K562 (cell line): ENCODE results near the gene MED22. TPM values are rescaled to one million over a fixed set of nuclear protein-coding genes. Genes with fewer than 3 reads are reported as not detected.
"Not testable (repeated sequence)": the region's sequence is repeated elsewhere in the genome, so short reads cannot be mapped to it uniquely, and the experiment has no call there.

Experiments used
- ATAC-seq: fragments of 200-7000 bp; cut with Tn5 transposase; 3 replicates; pipeline ENCODE4 v1.9.1; 2020; ENCODE audit warnings: moderate library complexity
- BruUV-seq: library from RNA; stranded (reverse); fragments of 400-500 nt; replicated peaks from 2 replicates; lab custom pipeline; 2021; lab: Mats Ljungman, UMichigan
- CTCF ChIA-PET: fragments of 300-600 bp; formaldehyde crosslinking; extraction: SDS; loops from one replicate; lab custom pipeline; 2021; ENCODE audit warnings: low intra/inter-chr PET ratio; lab: Yijun Ruan, JAX
- POLR2A ChIA-PET: fragments of 300-600, 350-650 bp; sonication (Branson Sonifier 250); formaldehyde crosslinking; extraction: SDS; loops from one replicate; lab custom pipeline; 2021; ENCODE audit warnings: antibody characterized with exemption, inconsistent platforms; lab: Yijun Ruan, JAX
- DNase-seq, 4 experiments: peaks; one replicate each; pipeline versions ENCODE4 v3.0.0 to v3.0.0-alpha.2; 2011 to 2018; ENCODE audit warnings: low spot score in 3 of 4, mixed read lengths in 3 of 4; ENCODE audit errors: extremely low read depth in 1 of 4
- FAIRE-seq: peaks from 2 replicates; lab custom pipeline; 2011; peaks lifted over from hg19 to GRCh38; lab: Jason Lieb, UNC
- H2AFZ ChIP-seq: 2 replicates; pipeline ENCODE4 v1.6.0; 2011; ENCODE audit warnings: low read depth, low read length, control low read depth, inconsistent platforms
- H3K27ac ChIP-seq: fragments of 200-600 bp; 3 replicates; pipeline ENCODE4 v1.8.0; 2011; ENCODE audit warnings: low read depth, mild to moderate bottlenecking, control low read depth, inconsistent platforms, low read length, moderate library complexity, mixed read lengths; ENCODE audit errors: extremely low read depth
- H3K27me3 ChIP-seq, 2 experiments: fragments of 300-600 bp in 1 of 2; 2 replicates in 1 of 2; 3 replicates in 1 of 2; pipeline versions ENCODE4 v1.6.0 to v1.8.0; 2011; ENCODE audit warnings: inconsistent platforms in 2 of 2, low read length in 2 of 2, mild to moderate bottlenecking in 1 of 2, mixed read lengths in 1 of 2, moderate library complexity in 1 of 2; ENCODE audit not compliant: control insufficient read depth in 2 of 2, insufficient read depth in 2 of 2
- H3K36me3 ChIP-seq: fragments of 300-600 bp; 3 replicates; pipeline ENCODE4 v1.8.0; 2011; ENCODE audit warnings: mild to moderate bottlenecking, low read length, inconsistent platforms; ENCODE audit not compliant: control insufficient read depth, insufficient read depth
- H3K4me1 ChIP-seq, 2 experiments: fragments of 200-600 bp in 1 of 2; replicated peaks in 1 of 2; 2 replicates in 1 of 2; 3 replicates in 1 of 2; pipeline versions ENCODE4 v1.5.1 to v1.8.0; 2011; ENCODE audit warnings: inconsistent platforms in 2 of 2, low read length in 2 of 2, mild to moderate bottlenecking in 1 of 2, mixed read lengths in 1 of 2, moderate library complexity in 1 of 2; ENCODE audit not compliant: control insufficient read depth in 2 of 2, insufficient read depth in 2 of 2
- H3K4me2 ChIP-seq: 2 replicates; pipeline ENCODE4 v1.6.1; 2011; ENCODE audit warnings: low read length, control low read depth, inconsistent platforms, mixed read lengths; ENCODE audit not compliant: insufficient read depth
- H3K4me3 ChIP-seq: fragments of 200-600 bp; sonication (generic), shearing (Covaris generic); 2 replicates; pipeline ENCODE4 v1.5.1; 2016; ENCODE audit warnings: control low read depth, inconsistent platforms
- H3K79me2 ChIP-seq: fragments of 200-600 bp; 3 replicates; pipeline ENCODE4 v1.8.0; 2011; ENCODE audit warnings: low read length, inconsistent platforms; ENCODE audit not compliant: control insufficient read depth, insufficient read depth
- H3K9ac ChIP-seq, 2 experiments: 2 replicates each; pipeline versions ENCODE4 v1.6.0 to v1.6.1; 2011; ENCODE audit warnings: low read depth in 2 of 2, low read length in 2 of 2, control low read depth in 1 of 2, inconsistent platforms in 1 of 2, mild to moderate bottlenecking in 1 of 2, mixed read lengths in 1 of 2; ENCODE audit not compliant: insufficient read depth in 1 of 2
- H3K9me1 ChIP-seq: one replicate; pipeline ENCODE4 v1.6.0; 2011; ENCODE audit warnings: inconsistent platforms, mild to moderate bottlenecking, low read length, moderate library complexity; ENCODE audit not compliant: control insufficient read depth, insufficient read depth
- H3K9me3 ChIP-seq: replicated peaks from 2 replicates; pipeline ENCODE4 v1.5.1; 2011; ENCODE audit warnings: low read depth, low read length, inconsistent platforms; ENCODE audit not compliant: control insufficient read depth, insufficient read depth
- H4K20me1 ChIP-seq: replicated peaks from 2 replicates; pipeline ENCODE4 v1.6.1; 2011; ENCODE audit warnings: low read length, inconsistent platforms, mixed read lengths; ENCODE audit not compliant: control insufficient read depth, insufficient read depth
- CREBBP ChIP-seq: IDR thresholded peaks from one replicate; pipeline ENCODE4 v1.6.1; 2012; ENCODE audit warnings: low read depth, mild to moderate bottlenecking, control low read depth, inconsistent platforms, low read length
- EGR1 ChIP-seq: fragments of 450-650 bp; conservative IDR thresholded peaks from 2 replicates; pipeline ENCODE4 v1.6.1; 2017; ENCODE audit warnings: mild to moderate bottlenecking
- ETV6 ChIP-seq, 3 experiments: fragments of 150-350 bp in 1 of 3; sonication (generic) in 1 of 3; formaldehyde crosslinking in 1 of 3; IDR thresholded peaks; 2 replicates each; pipeline versions ENCODE4 v1.6.1 to v1.8.0; 2014 to 2022; ENCODE audit warnings: borderline replicate concordance in 2 of 3, low read depth in 2 of 3, antibody characterized with exemption in 1 of 3, low read length in 1 of 3, mild to moderate bottlenecking in 1 of 3, missing genetic modification reagents in 1 of 3
- NR2C1 ChIP-seq, 2 experiments: fragments of 450-650 bp; IDR thresholded peaks; 2 replicates each; pipeline ENCODE4 v1.6.1; 2017; ENCODE audit warnings: mild to moderate bottlenecking in 2 of 2, antibody characterized with exemption in 1 of 2, inconsistent platforms in 1 of 2, missing compliant biosample characterization in 1 of 2, missing genetic modification characterization in 1 of 2
- TARDBP ChIP-seq: fragments of 450-650 bp; IDR thresholded peaks from 2 replicates; pipeline ENCODE4 v1.6.1; 2016
- WGBS: fragments of 100-300 bp; shearing (Covaris generic); methylation state at CpG from one replicate; pipeline ENCODE4 v1.1.6; 2016; ENCODE audit warnings: low coverage, mixed read lengths; ENCODE audit not compliant: insufficient coverage; ENCODE audit errors: missing lambda C conversion rate; 5-methylcytosine and 5-hydroxymethylcytosine counted together
- in situ Hi-C: fragments of 300-500 bp; cut with MboI; formaldehyde crosslinking; loops from 4 replicates; pipeline ENCODE4 v1.15.0; 2018; ENCODE audit warnings: inconsistent platforms, mixed read lengths
- intact Hi-C: fragments of 100-400 bp; cut with micrococcal nuclease; formaldehyde crosslinking; loops from 2 replicates; pipeline ENCODE4 v1.14.2; 2022
- polyA plus RNA-seq, 8 experiments: library from polyadenylated mRNA; depleted of rRNA in 4 of 8; stranded (reverse) in 5 of 8; unstranded in 3 of 8; fragments of >200 nt; fragmentation: Nextera tagmentation in 2 of 8; fragmentation: Illumina TruSeq in 1 of 8; extraction: Ambion mirVana in 2 of 8; extraction: Trizol in 1 of 8; gene quantifications; 2 replicates each; pipeline versions ENCODE4 v1.2.1 to v1.2.3, GENCODE V29; 2011 to 2014; ENCODE audit warnings: inconsistent platforms in 1 of 8, missing spikeins in 1 of 8
- total RNA-seq, 7 experiments: library from RNA; depleted of rRNA in 6 of 7; stranded (reverse); fragments of >200 nt in 6 of 7; fragmentation: Illumina TruSeq in 2 of 7; extraction: Trizol in 2 of 7; gene quantifications; 2 replicates each; pipeline versions ENCODE4 v1.2.1 to v1.2.3, GENCODE V29; 2011 to 2021; ENCODE audit warnings: low replicate concordance in 1 of 7

MED22 gene
- total and polyA plus RNA-seq, 9 of the 15 experiments (the other 6 are each of a cell fraction or from before 2014, with no cell fraction given), result 0.73 to 35.6 (median 22.3) TPM

GRCh38 chr9:133393399-133393798 lies 45.5 kb upstream of the MED22 start:
- DNase-seq (no peak), FAIRE-seq (no peak), ATAC-seq (no peak)
- H3K9me1 ChIP-seq, result peaks cover 2% of the 10 kb centered on the region
- H3K27me3 ChIP-seq, result peaks cover 36 to 63% of the 10 kb centered on the region in 2 experiments; a peak in 4 of 5 replicates
- no peak overlapping the region for H3K27ac ChIP-seq
- no peaks in the 10 kb centered on the region for H3K9me3 ChIP-seq
- intact Hi-C loops (no loop called here), in situ Hi-C loops (no loop called here)
- ChIA-PET CTCF (no interaction called here), POLR2A (no interaction called here)
- peaks cover 9% of the 10 kb centered on the region; the same call in 1 of the 2 replicates for H4K20me1 ChIP-seq
- BruUV-seq, result no TSS peak
- no peak for TF ChIP-seq NR2C1 (IDR thresholded peaks at IDR 0.05)
- TF ChIP-seq NR2C1 (tag; IDR thresholded peaks at IDR 0.05), result no peak
- peak; percentile 44 for TF ChIP-seq CREBBP
- TF ChIP-seq TARDBP, result no peak
- TF ChIP-seq ETV6 (IDR thresholded peaks at IDR 0.05; ENCODE audit: borderline replicate concordance in 1 of 2, low read depth in 2 of 2, low read length in 1 of 2), result no peak
- TF ChIP-seq ETV6 (CRISPR knock-in tag; IDR thresholded peaks at IDR 0.05; ENCODE audit: borderline replicate concordance), result no peak
- H3K9ac ChIP-seq, result no peak overlapping the region
- WGBS, result 0% methylated on average over 2 of the region's 3 CpGs
- H3K36me3 ChIP-seq, result no peaks in the 10 kb centered on the region
- H3K4me3 ChIP-seq, result no peak overlapping the region
- H2AFZ ChIP-seq, result no peak overlapping the region
- H3K4me1 ChIP-seq, result peaks cover 0 to 7% of the 10 kb centered on the region in 2 experiments; a peak in 2 of 5 replicates
- no peaks in the 10 kb centered on the region for H3K79me2 ChIP-seq
- H3K4me2 ChIP-seq, result no peak overlapping the region

GRCh38 chr9:133392308-133392707 lies 44.4 kb upstream of the MED22 start:
- H3K4me1 ChIP-seq, H3K9me1 ChIP-seq, H3K9me3 ChIP-seq, H2AFZ ChIP-seq, intact Hi-C loops, H3K27ac ChIP-seq, H3K4me2 ChIP-seq, ATAC-seq, H3K36me3 ChIP-seq, H3K9ac ChIP-seq, H4K20me1 ChIP-seq, H3K79me2 ChIP-seq, DNase-seq, in situ Hi-C loops, H3K4me3 ChIP-seq, BruUV-seq, FAIRE-seq, CTCF ChIA-PET, POLR2A ChIA-PET: not testable (repeated sequence)
- peak; percentile 33 for TF ChIP-seq EGR1
- 5% methylated on average over 3 of the region's 3 CpGs for WGBS
- peaks cover 42 to 69% of the 10 kb centered on the region in 2 experiments; a peak in 4 of 5 replicates for H3K27me3 ChIP-seq
